ENCODE data around the gene UBE2G2. TPM values are rescaled to one million over a fixed set of nuclear protein-coding genes. Genes with fewer than 3 reads are reported as not detected.
A peak's percentile ranks its signal among the peaks of the same experiment; 100 is the strongest.

UBE2G2 gene
- polyA plus RNA-seq, 1 donor (not counting 4 experiments of a cell fraction or from before 2014, with no cell fraction given), result 106 TPM

DNA sequence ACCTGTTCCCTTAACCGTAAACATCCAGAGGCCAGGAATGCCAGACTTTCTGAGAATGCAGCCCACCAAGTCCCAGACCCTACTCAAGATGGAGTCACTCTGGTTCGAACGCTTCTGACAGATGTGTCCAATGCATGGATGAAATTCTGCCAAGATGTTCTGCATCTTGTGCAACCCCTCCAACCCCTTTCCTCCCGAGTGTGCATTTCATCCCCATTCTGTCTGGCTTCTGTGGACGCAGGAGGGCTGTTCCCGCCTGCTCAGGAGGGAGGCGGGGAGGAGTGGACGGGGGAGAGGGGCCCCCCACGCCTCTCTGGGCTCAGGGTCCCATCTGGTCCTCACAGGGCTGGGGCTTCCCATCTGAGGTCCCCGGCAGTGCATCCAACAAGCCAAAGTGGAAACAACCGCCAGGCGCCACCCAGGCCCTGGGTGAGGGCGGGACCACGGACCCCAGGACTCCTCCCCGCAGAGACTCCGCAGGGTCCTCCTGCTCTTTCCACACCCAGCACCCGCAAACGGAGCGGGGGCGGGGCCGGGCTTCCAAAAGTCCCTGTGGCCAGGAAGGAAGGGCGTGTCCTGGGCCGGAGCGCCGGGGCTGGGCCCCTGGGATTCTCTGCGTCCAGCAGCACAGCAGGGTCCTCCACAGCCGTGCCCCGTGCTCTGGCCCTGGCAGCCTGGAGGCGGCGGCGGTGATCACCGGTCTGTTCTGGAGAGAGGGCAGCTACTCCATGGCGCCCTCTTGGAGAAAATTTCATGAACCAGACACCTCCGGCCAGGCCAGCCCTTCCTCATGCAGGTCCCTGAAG lies 44.0 kb upstream of the UBE2G2 start:
- Histone ChIP-seq H3K9me3 (ENCODE audit: control insufficient read depth, low read depth, low read length) (no peaks in the 10 kb centered on the region), H3K4me3 (ENCODE audit: control insufficient read depth in 2 of 3, extremely low read depth in 1 of 3, insufficient read depth in 2 of 3, low read depth in 1 of 3, low read length in 3 of 3) (peak overlapping the region; percentile 7 to 62 (median 49)), H3K4me1 (ENCODE audit: control insufficient read depth, extremely low read depth, insufficient read depth, low read length) (peaks cover 13% of the 10 kb centered on the region), H4K20me1 (ENCODE audit: control insufficient read depth, extremely low read depth, insufficient read depth, low read length) (no peaks in the 10 kb centered on the region), H3K9ac (ENCODE audit: control insufficient read depth, extremely low read depth, insufficient read depth, low read length) (peak overlapping the region; percentile 56), H3K4me2 (ENCODE audit: control insufficient read depth, extremely low read depth, insufficient read depth, low read depth, low read length) (peak overlapping the region; percentile 92), H3K27ac (ENCODE audit: control insufficient read depth, insufficient read depth, low read length) (no peak overlapping the region), H2AFZ (ENCODE audit: control insufficient read depth, low read length) (peak overlapping the region; percentile 56), H3K36me3 (ENCODE audit: control insufficient read depth in 2 of 2, extremely low read depth in 1 of 2, insufficient read depth in 2 of 2, low read length in 2 of 2) (peaks cover 10 to 16% of the 10 kb centered on the region in 2 experiments), H3K79me2 (ENCODE audit: control insufficient read depth, insufficient read depth, low read length) (no peaks in the 10 kb centered on the region), H3K27me3 (ENCODE audit: control insufficient read depth, extremely low read depth, insufficient read depth, low read length) (peaks cover 15% of the 10 kb centered on the region), H3K9me1 (ENCODE audit: control insufficient read depth, extremely low read depth, insufficient read depth, low read length) (no peaks in the 10 kb centered on the region)
- DNase-seq (ENCODE audit: low read depth, low spot score) (no peak), FAIRE-seq (no peak)
- no peak for TF ChIP-seq EZH2 (IDR thresholded peaks at IDR 0.05; ENCODE audit: low read length)
- TF ChIP-seq, protein P1, sequence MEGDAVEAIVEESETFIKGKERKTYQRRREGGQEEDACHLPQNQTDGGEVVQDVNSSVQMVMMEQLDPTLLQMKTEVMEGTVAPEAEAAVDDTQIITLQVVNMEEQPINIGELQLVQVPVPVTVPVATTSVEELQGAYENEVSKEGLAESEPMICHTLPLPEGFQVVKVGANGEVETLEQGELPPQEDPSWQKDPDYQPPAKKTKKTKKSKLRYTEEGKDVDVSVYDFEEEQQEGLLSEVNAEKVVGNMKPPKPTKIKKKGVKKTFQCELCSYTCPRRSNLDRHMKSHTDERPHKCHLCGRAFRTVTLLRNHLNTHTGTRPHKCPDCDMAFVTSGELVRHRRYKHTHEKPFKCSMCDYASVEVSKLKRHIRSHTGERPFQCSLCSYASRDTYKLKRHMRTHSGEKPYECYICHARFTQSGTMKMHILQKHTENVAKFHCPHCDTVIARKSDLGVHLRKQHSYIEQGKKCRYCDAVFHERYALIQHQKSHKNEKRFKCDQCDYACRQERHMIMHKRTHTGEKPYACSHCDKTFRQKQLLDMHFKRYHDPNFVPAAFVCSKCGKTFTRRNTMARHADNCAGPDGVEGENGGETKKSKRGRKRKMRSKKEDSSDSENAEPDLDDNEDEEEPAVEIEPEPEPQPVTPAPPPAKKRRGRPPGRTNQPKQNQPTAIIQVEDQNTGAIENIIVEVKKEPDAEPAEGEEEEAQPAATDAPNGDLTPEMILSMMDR (optimal IDR thresholded peaks at IDR 0.05 in 1 of 3, IDR thresholded peaks at IDR 0.05 in 1 of 3, conservative IDR thresholded peaks at IDR 0.05 in 1 of 3; ENCODE audit: extremely low read depth in 1 of 3, insufficient read depth in 2 of 3, low read length in 3 of 3), result peak; percentile 36 to 63 (median 53)
- dilution Hi-C loops (cut with MboI; ENCODE audit: extremely low pct_ligation_motif_present, low sequenced_read_pairs), result no loop called here

DNA sequence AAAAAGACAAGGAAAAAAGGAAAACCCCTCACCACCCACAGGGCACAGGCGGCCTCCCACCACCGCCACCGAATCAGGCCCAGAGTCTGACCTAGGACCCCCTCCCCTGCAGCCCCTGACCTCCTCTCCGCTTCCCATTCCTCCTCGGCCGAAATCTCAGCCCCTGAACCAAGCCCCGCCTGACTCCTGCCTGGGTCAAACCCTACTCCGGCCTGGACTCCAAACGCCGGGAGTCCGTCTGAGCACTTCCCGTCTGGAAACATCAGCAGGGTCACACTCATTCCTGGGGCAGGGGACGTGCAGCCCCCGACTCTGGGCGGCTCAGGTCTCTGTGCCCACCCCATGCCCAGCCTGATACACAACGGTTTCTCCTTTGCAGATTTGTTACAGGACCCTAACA lies 42.6 kb upstream of the UBE2G2 start:
- FAIRE-seq (no peak), DNase-seq (ENCODE audit: low read depth, low spot score) (no peak)
- no peaks in the 10 kb centered on the region for H3K79me2 ChIP-seq (ENCODE audit: control insufficient read depth, insufficient read depth, low read length)
- H3K9me1 ChIP-seq (ENCODE audit: control insufficient read depth, extremely low read depth, insufficient read depth, low read length), result no peaks in the 10 kb centered on the region
- H3K4me1 ChIP-seq (ENCODE audit: control insufficient read depth, extremely low read depth, insufficient read depth, low read length), result peaks cover 13% of the 10 kb centered on the region
- no peaks in the 10 kb centered on the region for H4K20me1 ChIP-seq (ENCODE audit: control insufficient read depth, extremely low read depth, insufficient read depth, low read length)
- no peak overlapping the region for H3K9ac ChIP-seq (ENCODE audit: control insufficient read depth, extremely low read depth, insufficient read depth, low read length)
- no peak for TF ChIP-seq EZH2 (IDR thresholded peaks at IDR 0.05; ENCODE audit: low read length)
- TF ChIP-seq, protein P1 (optimal IDR thresholded peaks at IDR 0.05 in 1 of 3, IDR thresholded peaks at IDR 0.05 in 1 of 3, conservative IDR thresholded peaks at IDR 0.05 in 1 of 3; ENCODE audit: extremely low read depth in 1 of 3, insufficient read depth in 2 of 3, low read length in 3 of 3), result no peak
- H3K9me3 ChIP-seq (ENCODE audit: control insufficient read depth, low read depth, low read length), result no peaks in the 10 kb centered on the region
- dilution Hi-C loops (cut with MboI; ENCODE audit: extremely low pct_ligation_motif_present, low sequenced_read_pairs), result no loop called here
- no peak overlapping the region for H2AFZ ChIP-seq (ENCODE audit: control insufficient read depth, low read length)
- H3K27me3 ChIP-seq (ENCODE audit: control insufficient read depth, extremely low read depth, insufficient read depth, low read length), result peaks cover 15% of the 10 kb centered on the region
- no peak overlapping the region for H3K27ac ChIP-seq (ENCODE audit: control insufficient read depth, insufficient read depth, low read length)
- H3K36me3 ChIP-seq (ENCODE audit: control insufficient read depth in 2 of 2, extremely low read depth in 1 of 2, insufficient read depth in 2 of 2, low read length in 2 of 2), result peaks cover 1 to 5% of the 10 kb centered on the region in 2 experiments
- no peak overlapping the region for H3K4me2 ChIP-seq (ENCODE audit: control insufficient read depth, extremely low read depth, insufficient read depth, low read depth, low read length)
- no peak overlapping the region for H3K4me3 ChIP-seq (ENCODE audit: control insufficient read depth in 2 of 3, extremely low read depth in 1 of 3, insufficient read depth in 2 of 3, low read depth in 1 of 3, low read length in 3 of 3)
